CD4-positive, alpha-beta T cell treated with Interferon gamma for 1 hour (primary cell): ENCODE measurements around the gene MTG1.
"Not testable (repeated sequence)": the region's sequence is repeated elsewhere in the genome, so short reads cannot be mapped to it uniquely, and the experiment has no call there.

Experiments
- DNase-seq: peaks from one replicate; pipeline ENCODE4 v3.0.0-alpha.2; 2020

Gene MTG1

DNA sequence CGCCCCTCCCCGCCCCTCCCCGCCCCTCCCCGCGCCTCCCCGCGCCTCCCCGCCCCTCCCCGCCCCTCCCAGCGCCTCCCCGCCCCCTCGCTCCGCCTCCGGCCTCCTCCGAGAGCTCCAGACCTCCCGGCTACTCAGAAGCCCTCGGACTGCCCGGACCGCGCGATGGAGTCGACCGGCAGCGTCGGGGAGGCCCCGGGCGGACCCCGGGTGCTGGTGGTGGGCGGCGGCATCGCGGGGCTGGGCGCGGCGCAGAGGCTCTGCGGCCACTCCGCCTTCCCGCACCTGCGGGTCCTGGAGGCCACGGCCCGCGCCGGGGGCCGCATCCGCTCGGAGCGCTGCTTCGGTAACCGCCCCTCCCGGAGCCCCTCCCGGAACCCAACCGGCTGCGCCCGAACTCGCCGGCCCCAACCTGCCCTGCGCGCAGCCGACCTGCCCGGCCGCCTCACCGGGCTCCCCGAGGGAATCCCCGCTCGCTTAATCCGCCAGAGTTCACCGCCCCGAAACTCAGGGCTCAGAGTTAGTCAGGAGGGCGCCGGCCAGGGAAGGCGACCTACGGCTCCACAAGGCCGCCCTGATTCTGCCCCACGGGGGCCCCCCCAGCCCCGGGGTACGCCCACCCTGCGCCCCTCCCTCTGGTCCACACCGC, 14.7 kb upstream of the MTG1 start, which contains the start of gene PAOX:
Gene PAOX (plus strand): TSS at position 111 of the 649 bp plus-strand sequence. CDS start 55 bp downstream, at position 166.
- DNase-seq, result peak; percentile 61

DNA sequence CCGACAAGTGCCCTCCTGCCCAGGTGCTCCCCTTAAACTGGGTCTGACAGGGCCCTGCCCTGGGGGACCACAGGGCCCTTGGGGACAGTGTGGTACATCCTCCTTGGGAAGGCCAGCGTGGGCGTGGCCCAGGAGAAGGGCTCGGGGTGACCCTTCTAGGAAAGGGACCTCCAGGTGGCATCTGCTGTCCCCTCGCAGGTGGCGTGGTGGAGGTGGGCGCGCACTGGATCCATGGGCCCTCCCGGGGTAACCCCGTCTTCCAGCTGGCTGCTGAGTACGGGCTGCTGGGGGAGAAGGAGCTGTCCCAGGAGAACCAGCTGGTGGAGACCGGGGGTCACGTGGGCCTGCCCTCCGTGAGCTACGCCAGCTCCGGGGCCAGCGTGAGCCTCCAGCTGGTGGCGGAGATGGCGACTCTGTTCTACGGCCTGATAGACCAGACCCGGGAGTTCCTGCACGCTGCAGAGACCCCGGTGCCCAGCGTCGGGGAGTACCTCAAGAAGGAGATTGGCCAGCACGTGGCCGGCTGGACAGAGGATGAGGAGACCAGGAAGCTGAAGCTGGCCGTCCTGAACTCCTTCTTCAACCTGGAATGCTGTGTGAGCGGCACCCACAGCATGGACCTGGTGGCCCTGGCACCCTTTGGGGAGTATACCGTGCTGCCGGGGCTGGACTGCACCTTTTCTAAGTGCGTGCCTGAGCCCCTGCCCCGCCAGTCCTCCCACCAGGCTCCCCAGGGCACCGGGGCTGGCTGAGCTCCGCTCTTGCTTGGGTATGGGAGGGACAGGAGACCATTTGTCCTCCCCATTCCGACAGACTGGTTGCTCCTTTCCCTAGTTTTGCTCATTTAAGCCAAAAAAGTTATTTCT, 13.9 kb upstream of the MTG1 start:
- DNase-seq, result no peak

DNA sequence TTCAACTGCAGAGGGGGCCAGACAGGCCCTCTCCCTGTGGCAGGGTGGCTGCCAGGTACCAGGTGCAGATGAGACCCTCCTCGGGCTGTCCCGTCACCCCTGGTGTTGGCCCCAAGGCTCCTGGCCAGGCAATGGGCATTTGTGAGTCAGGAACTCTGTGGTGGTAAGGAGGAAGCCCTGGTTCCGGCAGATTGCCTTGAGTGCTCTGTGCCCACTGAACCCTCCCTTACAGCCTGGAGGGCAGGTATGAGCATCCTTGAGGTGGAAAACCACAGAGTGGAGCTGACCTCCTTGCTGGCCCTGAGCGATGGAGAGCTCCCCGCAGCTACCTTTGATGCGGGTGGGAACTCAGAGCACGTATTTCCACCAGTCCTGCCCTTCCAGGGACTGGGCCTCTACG, 12.9 kb upstream of the MTG1 start:
- no peak for DNase-seq

DNA sequence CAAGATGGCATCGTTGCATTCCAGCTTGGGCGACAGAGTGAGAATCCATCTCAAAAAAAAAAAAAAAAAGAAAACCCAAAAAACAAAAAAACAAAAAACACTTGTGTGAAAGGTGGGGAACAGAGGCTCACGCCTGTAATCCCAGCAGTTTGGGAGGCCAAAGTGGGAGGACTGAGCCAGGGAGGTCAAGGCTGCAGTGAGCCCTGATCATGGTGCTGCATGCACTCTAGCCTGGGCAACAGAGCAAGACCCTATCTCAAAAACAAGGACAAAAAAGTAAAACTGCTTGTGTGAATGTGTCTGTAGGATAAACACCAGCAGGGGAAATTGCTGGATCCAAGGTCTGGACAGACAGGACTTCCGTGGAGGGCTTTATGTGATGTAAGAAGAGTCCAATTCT, 10.4 kb upstream of the MTG1 start:
- DNase-seq, result no peak

DNA sequence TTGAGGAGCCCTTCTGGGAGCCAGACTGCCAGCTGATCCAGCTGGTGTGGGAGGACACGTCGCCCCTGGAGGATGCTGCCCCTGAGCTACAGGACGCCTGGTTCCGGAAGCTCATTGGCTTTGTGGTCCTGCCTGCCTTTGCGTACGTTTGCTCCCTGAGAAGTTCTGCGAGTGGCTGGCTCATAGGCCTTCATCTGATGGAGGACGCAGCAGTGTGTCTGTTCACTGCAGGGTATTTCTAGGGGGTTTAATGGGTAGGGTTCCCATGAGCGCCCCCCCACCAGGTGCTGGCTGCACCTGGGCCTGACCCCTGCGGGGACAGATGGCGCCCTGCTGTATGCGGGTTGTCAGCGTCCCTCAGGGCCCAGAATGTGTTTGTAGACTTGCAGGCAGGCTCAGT, 9.9 kb upstream of the MTG1 start:
- no peak for DNase-seq

DNA sequence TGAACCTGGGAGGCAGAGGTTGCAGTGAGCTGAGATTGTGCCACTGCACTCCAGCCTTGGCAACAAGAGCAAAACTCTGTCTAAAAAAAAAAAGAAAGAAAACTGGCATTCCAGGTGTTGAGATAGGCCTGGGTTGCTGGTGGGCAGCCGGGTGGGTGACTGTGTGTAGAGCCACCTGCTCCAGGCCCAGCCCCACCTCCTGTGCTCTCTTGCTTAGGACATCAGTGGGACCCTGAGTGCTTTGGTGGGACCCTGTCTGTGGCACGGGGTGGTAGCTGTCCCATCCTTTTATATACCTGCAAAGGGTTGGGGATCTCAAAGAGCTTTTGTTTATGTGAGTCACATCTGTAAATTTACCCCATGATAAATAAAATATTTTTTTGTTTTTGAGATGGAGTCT, 8.7 kb upstream of the MTG1 start:
- DNase-seq, result no peak

DNA sequence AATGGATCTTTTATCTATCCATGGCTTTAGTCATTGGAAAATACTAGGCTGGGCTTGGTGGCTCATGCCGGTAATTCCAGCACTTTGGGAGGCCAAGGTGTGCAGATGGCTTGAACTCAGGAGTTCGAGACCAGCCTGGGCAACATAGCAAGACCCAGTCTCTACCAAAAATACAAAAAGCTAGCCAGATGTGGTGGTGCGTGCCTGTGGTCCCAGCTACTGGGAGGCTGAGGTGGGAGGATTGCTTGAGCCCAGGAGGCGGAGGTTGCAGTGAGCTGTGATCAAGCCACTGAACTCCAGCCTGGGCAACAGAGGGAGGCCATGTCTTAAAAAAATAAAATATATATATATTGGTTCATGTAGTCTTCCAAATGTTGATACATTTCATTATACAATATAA, 7.0 kb upstream of the MTG1 start:
- not testable (repeated sequence) for DNase-seq

DNA sequence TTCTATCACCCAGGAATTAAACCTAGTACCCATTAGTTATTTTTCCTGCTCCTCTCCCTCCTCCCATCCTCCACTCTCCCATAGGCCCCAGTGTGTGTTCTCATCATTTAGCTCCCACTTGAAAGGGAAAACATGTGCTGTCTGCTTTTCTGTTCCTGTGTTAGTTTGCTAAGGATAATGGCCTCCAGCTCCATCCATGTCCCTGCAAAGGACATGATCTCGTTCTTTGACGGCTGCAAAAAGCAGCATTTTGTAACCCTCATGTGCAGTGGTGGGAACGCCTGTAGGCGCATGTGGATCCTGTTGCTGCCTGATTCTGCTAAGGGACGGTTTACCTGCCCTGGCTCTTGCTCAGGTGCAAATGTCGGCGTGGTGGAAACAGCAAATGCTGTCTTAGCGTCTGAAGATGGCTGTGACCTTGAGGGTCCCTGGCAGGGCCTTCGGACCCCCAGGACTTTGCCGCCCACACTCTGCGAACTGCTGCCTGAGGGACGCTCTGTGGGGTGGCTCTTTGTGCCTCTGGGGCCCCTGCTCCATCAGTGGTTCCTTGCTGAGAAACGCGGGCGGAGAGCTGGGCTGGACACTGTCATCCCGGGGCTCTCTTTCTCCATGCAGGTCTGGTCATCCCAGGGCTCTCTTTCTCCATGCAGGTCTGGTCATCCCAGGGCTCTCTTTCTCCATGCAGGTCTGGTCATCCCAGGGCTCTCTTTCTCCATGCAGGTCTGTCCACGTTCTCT, 5.6 kb upstream of the MTG1 start:
- no peak for DNase-seq

DNA sequence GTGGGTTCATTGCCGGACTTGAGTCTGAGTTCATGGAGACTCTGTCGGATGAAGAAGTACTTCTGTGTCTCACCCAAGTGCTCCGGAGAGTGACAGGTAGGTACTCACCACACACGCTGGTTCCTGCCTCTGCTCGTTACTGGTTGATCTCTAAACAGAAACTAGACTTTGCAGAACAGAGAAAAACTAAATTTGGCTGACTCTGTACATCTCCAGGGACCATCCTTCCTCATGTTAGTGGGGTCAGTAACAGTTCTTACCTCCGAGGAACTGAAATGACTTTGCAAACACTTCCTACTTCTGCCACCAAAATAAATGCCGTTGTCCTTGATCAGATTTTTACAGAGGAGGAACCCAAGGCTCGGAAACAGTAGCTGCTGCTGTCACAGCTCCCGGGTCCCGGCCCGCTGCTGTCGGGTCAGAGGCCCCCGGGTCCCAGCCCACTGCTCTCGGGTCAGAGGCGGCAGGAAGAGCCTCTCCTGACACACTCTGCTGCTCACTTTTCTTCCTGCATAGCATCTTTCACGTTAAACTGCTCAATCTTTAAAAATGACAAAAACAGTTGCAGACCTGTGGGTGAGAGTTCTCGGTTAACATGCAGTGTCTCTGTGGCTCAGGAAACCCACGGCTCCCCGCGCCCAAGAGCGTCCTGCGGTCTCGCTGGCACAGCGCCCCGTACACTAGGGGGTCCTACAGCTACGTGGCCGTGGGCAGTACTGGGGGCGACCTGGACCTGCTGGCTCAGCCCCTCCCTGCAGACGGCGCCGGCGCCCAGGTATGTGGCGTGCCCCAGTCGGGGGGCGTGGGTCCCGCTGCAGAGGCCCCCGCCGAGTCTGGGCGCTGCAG, 4.8 kb upstream of the MTG1 start:
- peak; percentile 66 for DNase-seq

DNA sequence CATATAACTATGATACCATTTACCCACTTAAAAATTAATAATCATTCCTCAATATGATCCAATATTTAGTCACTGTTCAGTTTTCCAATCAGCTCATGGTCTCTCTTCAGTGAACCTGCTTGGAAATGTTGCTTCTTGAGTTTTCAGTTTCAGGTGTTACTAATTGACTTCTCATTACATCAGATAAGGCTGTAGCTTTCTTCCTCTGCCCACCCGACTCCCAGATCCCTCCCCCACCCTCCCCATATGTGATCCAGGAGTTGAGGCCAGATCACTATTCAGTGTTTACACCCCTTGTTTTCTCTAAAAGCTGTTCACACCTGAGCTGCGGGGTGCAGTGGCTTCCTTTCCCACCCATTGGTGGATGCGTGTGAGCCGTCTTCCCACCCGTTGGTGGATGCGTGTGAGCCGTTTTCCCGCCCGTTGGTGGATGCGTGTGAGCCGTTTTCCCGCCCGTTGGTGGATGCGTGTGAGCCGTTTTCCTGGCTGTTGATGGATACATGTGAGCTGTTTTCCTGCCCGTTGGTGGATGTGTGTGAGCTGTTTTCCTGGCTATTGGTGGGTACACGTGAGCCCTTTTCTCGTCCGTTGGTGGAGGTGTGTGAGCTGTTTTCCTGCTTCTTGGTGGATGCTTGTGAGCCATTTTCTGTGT, 3.2 kb upstream of the MTG1 start:
- no peak for DNase-seq

DNA sequence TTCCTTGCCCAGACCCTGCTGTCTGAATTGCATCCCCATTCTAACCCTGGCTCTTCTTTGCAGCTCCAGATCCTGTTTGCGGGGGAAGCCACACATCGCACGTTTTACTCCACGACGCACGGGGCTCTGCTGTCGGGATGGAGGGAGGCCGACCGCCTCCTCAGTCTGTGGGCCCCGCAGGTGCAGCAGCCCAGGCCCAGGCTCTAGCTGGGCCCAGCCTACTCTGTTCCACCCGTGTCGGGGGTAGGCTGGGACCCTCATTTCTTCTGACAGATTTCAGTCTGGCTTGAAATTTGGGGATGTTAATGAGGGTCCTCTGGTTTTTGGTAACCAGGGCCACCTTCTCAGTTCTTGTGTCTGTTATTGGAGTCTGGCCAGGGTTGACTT, 2.7 kb upstream of the MTG1 start:
- DNase-seq, result no peak

DNA sequence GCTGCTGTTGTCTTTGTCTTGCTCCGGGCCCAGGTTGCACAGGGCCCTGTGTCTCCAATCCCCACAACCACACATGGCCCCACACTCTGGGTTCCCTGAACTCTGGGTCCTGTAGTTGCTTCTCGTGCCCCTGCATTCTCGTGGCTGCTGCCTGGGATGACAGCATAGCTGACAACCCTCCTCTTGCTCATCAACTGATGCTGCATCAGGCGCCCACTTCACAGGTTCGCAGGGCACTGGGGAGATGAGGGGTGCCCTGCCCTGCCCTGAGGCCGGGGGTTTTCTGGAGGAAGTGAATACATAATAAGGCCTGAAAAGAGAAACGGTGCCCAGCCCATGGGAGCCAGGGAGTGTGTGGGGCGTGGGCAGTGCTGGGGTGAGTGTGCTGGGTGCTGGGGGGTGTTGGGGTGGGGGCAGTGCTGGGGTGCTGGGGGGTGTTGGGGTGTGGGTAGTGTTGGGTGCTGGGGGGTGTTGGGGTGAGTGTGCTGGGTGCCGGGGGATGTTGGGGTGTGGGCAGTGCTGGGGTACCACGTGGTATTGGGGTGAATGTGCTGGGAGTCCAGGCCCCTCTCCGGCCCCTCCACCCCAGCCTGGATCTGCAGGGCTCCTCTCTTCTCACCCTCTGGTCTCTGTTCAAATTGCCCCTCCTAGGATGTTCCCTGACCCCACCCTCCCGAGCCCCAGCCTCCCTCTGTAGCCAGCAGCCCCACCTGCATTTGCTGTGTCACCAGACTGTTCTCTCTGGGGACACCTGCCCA, 2.0 kb upstream of the MTG1 start:
- DNase-seq, result no peak

DNA sequence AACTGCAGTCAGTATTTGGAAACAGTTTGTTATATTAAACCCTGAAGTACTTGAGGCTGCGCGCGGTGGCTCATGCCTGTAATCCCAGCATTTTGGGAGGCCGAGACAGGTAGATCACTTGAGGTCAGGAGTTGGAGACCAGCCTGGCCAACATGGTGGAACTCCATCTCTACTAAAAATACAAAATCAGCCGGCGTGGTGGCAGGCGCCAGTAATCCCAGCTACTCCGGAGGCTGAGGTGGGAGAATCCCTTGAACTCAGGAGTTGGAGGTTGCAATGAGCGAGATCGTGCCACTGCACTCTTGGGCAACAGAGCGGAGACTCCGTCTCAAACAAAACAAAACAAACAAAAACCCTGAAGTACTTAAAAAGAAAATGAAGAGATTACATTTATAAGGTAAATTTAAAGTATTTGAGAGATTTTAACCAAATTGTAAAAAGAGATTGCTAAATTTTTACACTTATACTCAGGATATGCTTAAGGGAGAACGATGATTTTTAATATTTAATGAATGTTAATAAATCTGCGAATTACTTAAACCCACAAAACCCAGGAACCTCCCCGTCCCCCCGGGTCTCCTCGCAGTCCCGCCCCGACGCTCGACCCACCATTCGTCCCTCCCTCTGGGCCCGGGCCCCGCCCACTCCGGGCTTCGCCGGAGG, 425 bp upstream of the MTG1 start:
- no peak for DNase-seq

DNA sequence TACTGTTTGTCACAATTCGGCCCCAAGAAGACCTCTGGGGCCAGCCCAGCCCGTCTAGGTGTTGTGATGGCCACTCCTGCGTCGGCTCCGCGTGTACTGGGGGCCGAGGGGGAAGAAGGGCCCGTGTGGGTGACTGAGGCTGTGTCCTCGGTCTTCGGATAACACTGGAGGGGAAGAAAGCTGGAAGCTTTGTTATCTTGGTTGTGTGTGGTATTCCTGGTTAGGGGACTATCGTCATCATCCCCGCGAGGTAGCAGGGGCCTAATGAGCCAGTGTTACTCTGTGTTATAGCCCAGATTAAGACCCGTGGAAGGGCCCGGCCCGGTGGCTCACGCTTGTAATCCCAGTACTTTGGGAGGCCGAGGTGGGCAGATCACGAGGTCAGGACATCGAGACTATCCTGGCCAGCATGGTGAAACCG, 854 bp downstream of the MTG1 start:
- no peak for DNase-seq

DNA sequence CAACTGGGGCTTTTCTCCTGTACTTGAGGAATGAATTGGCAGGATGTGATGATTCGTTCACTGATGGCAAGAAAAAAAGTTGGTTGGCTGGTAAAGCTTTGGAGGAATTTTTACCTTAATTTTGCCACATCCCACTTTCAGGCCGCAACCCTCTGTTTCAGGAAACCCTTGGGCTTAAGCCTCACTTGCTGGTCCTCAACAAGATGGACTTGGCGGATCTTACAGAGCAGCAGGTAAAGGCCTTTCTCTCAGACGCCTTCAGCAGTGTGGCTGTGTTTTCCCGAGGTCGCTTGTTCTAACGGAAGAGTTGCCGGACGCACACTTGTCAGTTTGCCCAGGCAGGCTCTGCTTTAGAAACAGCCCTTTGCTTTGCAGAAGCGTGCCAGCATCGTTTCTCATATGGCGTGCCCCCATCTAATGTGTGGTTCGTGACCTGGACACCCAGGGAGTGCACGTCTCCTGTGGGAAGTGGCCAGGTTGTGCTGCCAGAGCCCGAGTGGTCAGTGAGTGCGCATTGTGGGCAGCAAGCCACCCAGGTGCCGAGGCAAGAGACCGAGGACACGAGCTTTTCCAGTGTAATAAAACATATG, 2.2 kb downstream of the MTG1 start:
- no peak for DNase-seq

DNA sequence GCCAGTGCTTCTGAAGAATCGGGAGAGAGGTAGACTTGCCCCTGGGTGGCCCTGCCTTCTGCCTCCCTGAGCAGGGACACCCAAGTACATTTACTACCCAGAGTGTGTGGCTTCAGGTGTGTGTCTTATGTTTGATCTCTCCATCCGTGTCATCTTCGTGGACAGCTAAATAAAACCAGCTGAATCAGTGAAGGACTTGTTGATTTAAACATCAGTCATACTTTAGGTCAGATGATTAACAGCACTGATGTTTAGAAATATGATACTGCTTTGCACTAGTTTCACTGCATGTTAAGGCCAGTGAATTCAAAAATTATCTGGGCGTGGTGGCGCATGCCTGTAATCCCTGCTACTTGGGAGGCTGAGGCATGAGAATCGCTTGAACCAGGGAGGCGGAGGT, 4.0 kb downstream of the MTG1 start:
- DNase-seq, result no peak

DNA sequence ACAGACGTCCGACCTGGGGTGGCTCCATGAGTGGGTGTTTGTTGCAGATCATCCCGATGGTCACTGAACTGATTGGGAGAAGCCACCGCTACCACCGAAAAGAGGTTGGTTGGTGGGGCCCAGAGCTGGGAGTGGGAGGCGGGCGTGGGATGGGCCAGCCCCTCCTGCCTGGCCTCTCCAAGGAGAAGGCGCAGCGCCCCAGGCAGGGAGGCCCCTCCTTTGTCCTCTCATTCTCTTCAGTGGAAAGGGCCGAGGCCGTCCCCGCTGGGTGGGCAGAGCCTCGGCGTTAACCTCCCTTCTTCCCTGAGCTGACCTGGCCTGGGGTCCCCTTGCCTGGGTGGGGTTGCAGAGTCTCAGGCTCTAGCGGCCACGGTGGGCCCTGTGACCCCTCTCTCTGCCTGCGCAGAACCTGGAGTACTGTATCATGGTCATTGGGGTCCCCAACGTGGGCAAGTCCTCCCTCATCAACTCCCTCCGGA, 5.2 kb downstream of the MTG1 start:
- DNase-seq, result no peak

DNA sequence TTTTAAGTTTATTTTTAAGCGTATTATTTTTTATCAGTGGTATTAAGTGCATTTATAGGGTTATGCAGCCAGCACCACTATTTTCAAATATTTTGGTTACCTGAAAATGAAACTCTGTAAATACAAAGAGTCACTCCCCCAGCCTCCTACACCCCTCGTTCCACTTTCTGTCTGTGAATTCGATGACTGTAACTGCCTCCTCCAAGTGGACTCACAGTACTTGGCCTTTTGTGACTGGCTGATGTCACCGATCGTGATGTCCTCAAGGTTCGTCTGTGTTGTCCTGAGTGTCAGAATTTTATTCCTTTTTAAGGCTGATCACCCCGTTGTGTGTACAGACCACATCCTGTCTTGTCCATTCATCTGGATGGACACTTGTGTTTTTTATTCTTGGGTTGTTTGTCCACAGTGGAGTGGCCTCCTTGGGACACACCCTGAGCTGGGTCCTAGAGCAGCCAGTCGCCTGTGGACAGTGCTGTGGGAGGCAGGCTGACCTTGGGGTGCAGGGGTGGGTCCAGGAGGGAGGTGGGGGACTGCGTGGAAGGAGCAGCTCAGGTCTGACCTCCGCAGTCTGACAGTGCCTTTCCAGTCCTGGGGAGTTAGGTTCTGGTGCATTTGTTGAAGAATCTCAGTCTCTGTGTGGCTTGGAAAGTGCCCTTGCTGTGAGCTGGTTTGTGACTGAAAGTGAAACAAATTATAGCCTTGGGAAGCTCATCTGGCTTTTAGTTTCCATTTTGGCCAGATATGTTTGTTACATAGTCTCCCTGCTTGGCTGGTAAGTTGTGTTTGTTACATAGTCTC, 6.9 kb downstream of the MTG1 start:
- no peak for DNase-seq

DNA sequence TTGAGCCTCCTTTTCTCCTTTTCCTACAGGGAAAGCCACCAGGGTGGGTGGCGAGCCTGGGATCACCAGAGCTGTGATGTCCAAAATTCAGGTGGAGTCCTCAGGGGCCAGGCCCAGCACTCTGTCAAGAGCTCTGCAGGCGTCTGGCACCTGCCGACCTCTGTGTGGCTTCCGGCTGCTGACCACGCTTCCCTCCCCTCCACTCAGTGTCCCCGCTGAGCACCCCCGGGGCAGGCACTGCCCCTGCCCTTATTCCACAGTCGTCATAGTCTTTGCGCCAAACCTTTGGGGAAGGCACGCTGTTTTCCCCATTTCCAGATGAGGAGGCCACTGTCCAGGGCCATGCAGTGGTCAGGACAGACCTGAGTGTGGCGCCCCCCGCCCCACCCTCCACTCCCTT, 7.5 kb downstream of the MTG1 start:
- DNase-seq, result no peak
